Suprapubic skin (tissue), 4 donors: ENCODE data around the gene S100A3. TPM values are rescaled to one million over a fixed set of nuclear protein-coding genes. Genes with fewer than 3 reads are reported as not detected.

Experiments
- DNase-seq, 2 donors: peaks; one replicate each; pipeline ENCODE4 v3.0.0-alpha.2; 2019; ENCODE audit warnings: low spot score in 2 of 2
- H3K27ac ChIP-seq: fragments of 200-600 bp; sonication (generic); one replicate; pipeline ENCODE4 v1.5.1; 2019
- H3K27me3 ChIP-seq: fragments of 200-600 bp; sonication (generic); one replicate; pipeline ENCODE4 v1.5.1; 2019
- H3K36me3 ChIP-seq: fragments of 200-600 bp; sonication (generic); one replicate; pipeline ENCODE4 v1.5.1; 2019
- H3K4me1 ChIP-seq: fragments of 200-600 bp; sonication (generic); one replicate; pipeline ENCODE4 v1.5.1; 2019
- H3K4me3 ChIP-seq: fragments of 200-600 bp; sonication (generic); one replicate; pipeline ENCODE4 v1.5.1; 2019; ENCODE audit warnings: mild to moderate bottlenecking
- H3K9me3 ChIP-seq: fragments of 200-600 bp; sonication (generic); one replicate; pipeline ENCODE4 v1.5.1; 2019
- EP300 ChIP-seq: sonication (generic); formaldehyde crosslinking; IDR thresholded peaks from one replicate; pipeline ENCODE4 v1.6.1; 2017; ENCODE audit warnings: antibody characterized with exemption
- POLR2A ChIP-seq, 2 donors: fragments of 450-650 bp; IDR thresholded peaks; one replicate each; pipeline ENCODE4 v1.6.1; 2017; ENCODE audit warnings: antibody characterized with exemption in 2 of 2, mild to moderate bottlenecking in 2 of 2, moderate library complexity in 2 of 2
- POLR2AphosphoS5 ChIP-seq, 3 donors: sonication (generic); formaldehyde crosslinking; IDR thresholded peaks; one replicate each; pipeline ENCODE4 v1.6.1; 2017; ENCODE audit warnings: antibody characterized with exemption in 3 of 3
- WGBS: methylation state at CpG from one replicate; pipeline ENCODE4 v1.1.5; 2018; 5-methylcytosine and 5-hydroxymethylcytosine counted together
- total RNA-seq, 4 donors: library from RNA; depleted of rRNA; stranded (reverse); fragments of >200 nt; gene quantifications; one replicate each; pipeline ENCODE4 v1.1.0, GENCODE V29; 2016
- TF ChIP-seq, protein P1 (sequence below), 2 donors: fragments of 200-600 bp in 1 of 2; fragments of 450-650 bp in 1 of 2; sonication (generic) in 1 of 2; IDR thresholded peaks; one replicate each; pipeline ENCODE4 v1.5.1; 2016 to 2019; ENCODE audit warnings: antibody characterized with exemption in 2 of 2, mild to moderate bottlenecking in 1 of 2, moderate library complexity in 1 of 2

Gene S100A3
- total RNA-seq, 4 donors from 2014 or later, result 42.6 to 342 (median 88.0) TPM; not detected in 1

DNA sequence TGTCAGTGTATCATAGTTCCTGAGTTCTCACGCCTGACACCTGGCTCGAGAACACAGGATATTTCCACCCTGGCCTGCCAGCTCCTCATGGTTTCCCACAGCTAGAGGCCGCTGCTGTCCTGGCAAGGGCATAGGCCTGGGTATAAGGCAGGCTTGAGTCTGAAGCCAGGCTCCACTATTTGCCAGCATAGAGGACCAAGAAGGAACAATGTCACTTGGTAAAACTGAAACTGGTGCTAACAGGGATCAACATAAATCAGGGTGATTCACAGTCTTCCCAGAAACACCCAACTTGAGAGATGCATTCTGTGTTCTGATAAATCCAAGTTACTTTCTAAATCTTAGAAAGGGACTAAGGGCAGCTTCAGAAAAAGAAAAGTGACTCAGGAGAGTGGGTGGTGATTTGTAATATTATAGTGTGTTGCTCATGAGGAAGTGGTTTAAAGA, 23.5 kb upstream of the S100A3 start:
- Histone ChIP-seq H3K27me3 (no peaks in the 10 kb centered on the region), H3K4me3 (no peak overlapping the region), H3K4me1 (peaks cover 36% of the 10 kb centered on the region), H3K9me3 (no peaks in the 10 kb centered on the region), H3K27ac (peak overlapping the region; percentile 64), H3K36me3 (no peaks in the 10 kb centered on the region)
- DNase-seq, result no peak
- TF ChIP-seq, protein P1, sequence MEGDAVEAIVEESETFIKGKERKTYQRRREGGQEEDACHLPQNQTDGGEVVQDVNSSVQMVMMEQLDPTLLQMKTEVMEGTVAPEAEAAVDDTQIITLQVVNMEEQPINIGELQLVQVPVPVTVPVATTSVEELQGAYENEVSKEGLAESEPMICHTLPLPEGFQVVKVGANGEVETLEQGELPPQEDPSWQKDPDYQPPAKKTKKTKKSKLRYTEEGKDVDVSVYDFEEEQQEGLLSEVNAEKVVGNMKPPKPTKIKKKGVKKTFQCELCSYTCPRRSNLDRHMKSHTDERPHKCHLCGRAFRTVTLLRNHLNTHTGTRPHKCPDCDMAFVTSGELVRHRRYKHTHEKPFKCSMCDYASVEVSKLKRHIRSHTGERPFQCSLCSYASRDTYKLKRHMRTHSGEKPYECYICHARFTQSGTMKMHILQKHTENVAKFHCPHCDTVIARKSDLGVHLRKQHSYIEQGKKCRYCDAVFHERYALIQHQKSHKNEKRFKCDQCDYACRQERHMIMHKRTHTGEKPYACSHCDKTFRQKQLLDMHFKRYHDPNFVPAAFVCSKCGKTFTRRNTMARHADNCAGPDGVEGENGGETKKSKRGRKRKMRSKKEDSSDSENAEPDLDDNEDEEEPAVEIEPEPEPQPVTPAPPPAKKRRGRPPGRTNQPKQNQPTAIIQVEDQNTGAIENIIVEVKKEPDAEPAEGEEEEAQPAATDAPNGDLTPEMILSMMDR (IDR thresholded peaks at IDR 0.05), result peak; percentile 67 to 81
- TF ChIP-seq EP300 (no peak), POLR2A (IDR thresholded peaks at IDR 0.05) (no peak), POLR2AphosphoS5 (IDR thresholded peaks at IDR 0.05) (peak in 2 of 3 donors; percentile 24 to 60)
- 2% methylated on average over 3 of the region's 3 CpGs for WGBS

DNA sequence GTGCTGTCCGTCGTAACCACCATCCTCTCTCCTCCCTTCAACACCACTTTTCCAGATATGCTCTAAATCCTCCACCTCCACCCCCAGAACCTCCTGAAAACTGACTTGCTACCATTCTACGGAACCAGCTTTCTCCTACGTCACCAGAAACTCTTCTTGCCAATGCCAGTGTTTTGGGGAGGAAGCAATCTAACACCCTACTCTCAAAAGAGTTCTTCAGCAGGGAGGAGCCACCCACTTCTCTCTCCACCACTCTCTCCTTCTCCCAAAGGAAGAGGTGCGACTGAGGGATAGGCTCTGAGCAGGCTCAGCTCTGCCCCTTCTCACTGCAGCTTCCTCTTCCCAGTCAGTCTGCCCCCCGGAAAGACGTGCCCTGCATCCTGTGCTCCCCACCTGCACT, 22.6 kb upstream of the S100A3 start:
- Histone ChIP-seq H3K36me3 (no peaks in the 10 kb centered on the region), H3K4me3 (no peak overlapping the region), H3K9me3 (no peaks in the 10 kb centered on the region), H3K27ac (peak overlapping the region; percentile 64), H3K4me1 (peaks cover 41% of the 10 kb centered on the region), H3K27me3 (no peaks in the 10 kb centered on the region)
- TF ChIP-seq POLR2AphosphoS5 (IDR thresholded peaks at IDR 0.05) (no peak), EP300 (no peak), POLR2A (IDR thresholded peaks at IDR 0.05) (no peak)
- TF ChIP-seq, protein P1 (IDR thresholded peaks at IDR 0.05), result no peak
- 71% methylated on average over 7 of the region's 7 CpGs for WGBS
- no peak for DNase-seq

DNA sequence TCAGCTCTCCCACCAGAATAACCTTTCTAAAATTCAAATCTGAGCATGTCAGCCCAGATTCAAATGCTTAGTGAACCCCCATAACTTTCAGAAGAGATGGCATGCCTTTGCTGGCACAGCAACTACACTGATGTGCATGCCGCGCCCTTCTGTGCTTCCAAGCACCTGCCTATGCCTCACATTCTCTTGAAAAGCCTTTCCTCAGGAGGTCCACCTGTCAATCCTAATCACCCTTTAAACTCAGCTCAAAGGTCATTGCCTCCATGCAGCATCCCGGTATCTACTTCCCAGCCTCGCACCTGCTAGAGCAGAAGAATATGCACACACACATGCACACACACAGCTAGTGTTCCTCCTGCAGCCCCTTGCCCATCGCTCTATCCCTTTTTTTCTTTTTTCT, 21.8 kb upstream of the S100A3 start:
- Histone ChIP-seq H3K36me3 (no peaks in the 10 kb centered on the region), H3K4me3 (no peak overlapping the region), H3K4me1 (peaks cover 50% of the 10 kb centered on the region), H3K27ac (no peak overlapping the region), H3K9me3 (no peaks in the 10 kb centered on the region), H3K27me3 (no peaks in the 10 kb centered on the region)
- TF ChIP-seq, protein P1 (IDR thresholded peaks at IDR 0.05), result no peak
- WGBS, result 81% methylated on average over 5 of the region's 5 CpGs
- DNase-seq, result no peak

DNA sequence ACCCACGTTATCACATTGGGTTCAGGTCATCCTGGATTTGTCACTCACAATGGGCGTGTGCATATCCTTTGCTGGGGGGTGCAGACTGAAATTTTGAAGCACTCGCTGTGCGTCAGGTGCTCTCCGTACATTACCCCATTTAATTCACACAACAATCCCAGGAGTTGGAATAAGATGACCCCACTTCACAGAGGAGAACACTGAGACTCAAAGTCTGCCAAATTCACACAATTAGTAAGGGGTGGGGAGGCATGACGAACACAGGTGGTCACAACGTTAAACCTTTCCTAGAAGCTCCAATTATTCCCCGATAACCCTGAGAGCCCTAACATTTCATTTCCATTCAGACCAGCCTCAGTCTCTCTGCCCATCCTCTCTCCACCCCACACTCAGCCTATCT, 20.4 kb upstream of the S100A3 start:
- no peak overlapping the region for H3K27ac ChIP-seq
- DNase-seq, result no peak
- H3K4me1 ChIP-seq, result peaks cover 61% of the 10 kb centered on the region
- 84% methylated on average over 8 of the region's 8 CpGs for WGBS
- no peak overlapping the region for H3K4me3 ChIP-seq
- H3K9me3 ChIP-seq, result no peaks in the 10 kb centered on the region
- no peaks in the 10 kb centered on the region for H3K36me3 ChIP-seq
- TF ChIP-seq EP300 (no peak), POLR2A (IDR thresholded peaks at IDR 0.05) (no peak), POLR2AphosphoS5 (IDR thresholded peaks at IDR 0.05) (no peak)
- TF ChIP-seq, protein P1 (IDR thresholded peaks at IDR 0.05), result no peak
- no peaks in the 10 kb centered on the region for H3K27me3 ChIP-seq

DNA sequence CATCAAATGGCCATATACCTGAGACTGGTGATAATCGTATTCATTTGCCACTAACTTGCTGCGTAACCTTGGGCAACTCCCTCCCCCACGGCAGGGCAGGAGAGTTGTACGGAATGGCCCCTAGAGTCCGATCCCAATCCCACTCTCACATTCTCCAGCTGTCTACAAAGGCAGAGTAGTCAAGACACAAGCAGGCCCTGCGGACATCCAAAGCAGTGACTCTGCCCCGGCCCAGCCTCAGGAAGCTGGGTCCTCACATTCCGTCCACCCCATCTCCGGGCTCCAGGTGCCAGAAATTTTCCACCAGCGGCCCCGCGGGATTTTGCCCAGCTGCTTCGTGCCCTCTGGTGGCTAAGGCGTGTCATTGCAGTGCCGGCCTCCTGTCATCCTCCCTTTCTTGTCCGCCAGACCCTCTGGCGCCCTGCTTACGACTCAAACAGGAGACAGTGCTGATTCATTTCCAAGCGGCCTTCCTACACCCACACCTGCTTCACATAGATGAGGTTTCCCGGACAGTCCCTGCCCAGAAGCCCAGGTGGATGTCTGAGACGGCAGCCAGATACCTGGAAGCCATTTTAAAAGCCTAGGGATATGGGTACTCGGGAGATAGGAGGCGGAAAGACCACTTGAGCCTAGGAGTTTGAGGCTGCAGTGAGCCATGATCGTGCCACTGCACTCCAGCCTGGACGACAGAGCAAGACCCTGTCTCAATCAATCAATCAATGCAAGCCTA, 19.5 kb upstream of the S100A3 start:
- Histone ChIP-seq H3K4me1 (peaks cover 70% of the 10 kb centered on the region), H3K4me3 (peak overlapping the region; percentile 37)
- TF ChIP-seq POLR2AphosphoS5 (IDR thresholded peaks at IDR 0.05), result peak in 1 of 3 donors; percentile 85
- TF ChIP-seq, protein P1 (IDR thresholded peaks at IDR 0.05), result peak; percentile 97 to 99
- TF ChIP-seq POLR2A (IDR thresholded peaks at IDR 0.05), result peak in 1 of 2 donors; percentile 33
- no peak for TF ChIP-seq EP300

More for the DNA sequence above, 19.5 kb upstream of the S100A3 start:
- peak; percentile 96 to 97 for DNase-seq
- H3K27ac ChIP-seq, result peak overlapping the region; percentile 99
- H3K9me3 ChIP-seq, result no peaks in the 10 kb centered on the region
- WGBS, result 7% methylated on average over 18 of the region's 25 CpGs
- no peaks in the 10 kb centered on the region for H3K27me3 ChIP-seq
- no peaks in the 10 kb centered on the region for H3K36me3 ChIP-seq
